SK-N-SH treated with all-trans-retinoic acid at 6 μM for 48 hours (cell line): ENCODE results near the gene ASTN2.

Source experiments
- ATAC-seq: fragments of 200-7000 bp; cut with Tn5 transposase; 3 replicates; pipeline ENCODE4 v1.9.1; 2020; ENCODE audit warnings: mild to moderate bottlenecking, moderate library complexity
- ARNTL ChIP-seq: fragments of 450-650 bp; formaldehyde crosslinking; IDR thresholded peaks from 2 replicates; pipeline ENCODE4 v1.5.0; 2020; ENCODE audit warnings: low read depth, mild to moderate bottlenecking, moderate library complexity, borderline replicate concordance
- BACH2 ChIP-seq: fragments of 250-450 bp; sonication (Bioruptor Pico); IDR thresholded peaks from 2 replicates; pipeline ENCODE4 v1.9.0; 2021; ENCODE audit warnings: mild to moderate bottlenecking, borderline replicate concordance
- CSDC2 ChIP-seq: fragments of 250-450 bp; sonication (Bioruptor Pico); IDR thresholded peaks from 2 replicates; pipeline ENCODE4 v1.5.0; 2020; ENCODE audit warnings: mild to moderate bottlenecking, moderate library complexity
- CSRNP3 ChIP-seq: fragments of 250-450 bp; sonication (Bioruptor Pico); IDR thresholded peaks from 2 replicates; pipeline ENCODE4 v1.5.1; 2021; ENCODE audit warnings: mild to moderate bottlenecking, moderate library complexity
- ESRRG ChIP-seq: fragments of 250-450 bp; sonication (Bioruptor Pico); IDR thresholded peaks from 2 replicates; pipeline ENCODE4 v1.6.1; 2021; ENCODE audit warnings: mild to moderate bottlenecking
- GLIS3 ChIP-seq: fragments of 250-450 bp; sonication (Bioruptor Pico); IDR thresholded peaks from 2 replicates; pipeline ENCODE4 v1.5.0; 2020; ENCODE audit warnings: mild to moderate bottlenecking, moderate library complexity
- ISL1 ChIP-seq: fragments of 250-450 bp; sonication (Bioruptor Pico); IDR thresholded peaks from 2 replicates; pipeline ENCODE4 v2.1.2; 2022; ENCODE audit warnings: mild to moderate bottlenecking, moderate library complexity
- OSR1 ChIP-seq: fragments of 250-450 bp; sonication (Bioruptor Pico); IDR thresholded peaks from 2 replicates; pipeline ENCODE4 v1.8.0; 2022; ENCODE audit warnings: moderate library complexity, mild to moderate bottlenecking, inconsistent platforms
- PATZ1 ChIP-seq: fragments of 250-450 bp; sonication (Bioruptor Pico); IDR thresholded peaks from 2 replicates; pipeline ENCODE4 v1.8.0; 2020; ENCODE audit warnings: mild to moderate bottlenecking, moderate library complexity, borderline replicate concordance
- POU6F1 ChIP-seq: fragments of 250-450 bp; sonication (Bioruptor Pico); IDR thresholded peaks from 2 replicates; pipeline ENCODE4 v1.8.0; 2021; ENCODE audit warnings: low read depth, mild to moderate bottlenecking, moderate library complexity, borderline replicate concordance
- RARB ChIP-seq: fragments of 250-450 bp; sonication (Bioruptor Pico); IDR thresholded peaks from 2 replicates; pipeline ENCODE4 v1.8.0; 2021; ENCODE audit warnings: mild to moderate bottlenecking, moderate library complexity
- SNAI2 ChIP-seq: fragments of 250-450 bp; sonication (Bioruptor Pico); IDR thresholded peaks from 2 replicates; pipeline ENCODE4 v1.5.0; 2020; ENCODE audit warnings: mild to moderate bottlenecking, moderate library complexity
- TCF4 ChIP-seq: fragments of 250-450 bp; sonication (Bioruptor Pico); IDR thresholded peaks from 2 replicates; pipeline ENCODE4 v1.8.0; 2021; ENCODE audit warnings: mild to moderate bottlenecking, moderate library complexity, borderline replicate concordance
- TSHZ2 ChIP-seq: fragments of 250-450 bp; sonication (Bioruptor Pico); IDR thresholded peaks from 2 replicates; pipeline ENCODE4 v1.5.0; 2020; ENCODE audit warnings: mild to moderate bottlenecking, moderate library complexity
- ZC3H10 ChIP-seq: fragments of 250-450 bp; sonication (Bioruptor Pico); IDR thresholded peaks from 2 replicates; pipeline ENCODE4 v1.5.1; 2021; ENCODE audit warnings: mild to moderate bottlenecking, moderate library complexity
- ZFP3 ChIP-seq: fragments of 250-450 bp; sonication (Bioruptor Pico); IDR thresholded peaks from 2 replicates; pipeline ENCODE4 v1.5.0; 2020; ENCODE audit warnings: mild to moderate bottlenecking, moderate library complexity
- ZFP30 ChIP-seq: fragments of 450-650 bp; formaldehyde crosslinking; IDR thresholded peaks from 2 replicates; pipeline ENCODE4 v1.5.0; 2022; ENCODE audit warnings: mild to moderate bottlenecking, moderate library complexity
- ZNF565 ChIP-seq: fragments of 450-650 bp; formaldehyde crosslinking; conservative IDR thresholded peaks from 2 replicates; pipeline ENCODE4 v1.5.0; 2020; ENCODE audit warnings: low read depth, mild to moderate bottlenecking, moderate library complexity
- ZNF70 ChIP-seq: fragments of 450-650 bp; formaldehyde crosslinking; IDR thresholded peaks from 2 replicates; pipeline ENCODE4 v1.5.0; 2020; ENCODE audit warnings: mild to moderate bottlenecking, moderate library complexity
- ZNF8 ChIP-seq: fragments of 450-650 bp; formaldehyde crosslinking; IDR thresholded peaks from 2 replicates; pipeline ENCODE4 v1.5.0; 2020; ENCODE audit warnings: mild to moderate bottlenecking, moderate library complexity

Gene ASTN2

GRCh38 chr9:117242082-117242481 lies 172.8 kb downstream of the ASTN2 start:
- TF ChIP-seq ZNF565 (CRISPR knock-in tag): no peak
- TF ChIP-seq ESRRG: no peak
- no peak for TF ChIP-seq ARNTL
- no peak for TF ChIP-seq ZNF70
- TF ChIP-seq TSHZ2 (CRISPR knock-in tag): no peak
- TF ChIP-seq RARB (CRISPR knock-in tag): no peak
- no peak for TF ChIP-seq ZC3H10
- TF ChIP-seq POU6F1 (CRISPR knock-in tag): no peak
- no peak for TF ChIP-seq CSDC2 (CRISPR knock-in tag)
- no peak for TF ChIP-seq GLIS3
- no peak for TF ChIP-seq BACH2 (CRISPR knock-in tag)
- TF ChIP-seq ZFP3 (CRISPR knock-in tag): no peak
- no peak for TF ChIP-seq ZFP30 (CRISPR knock-in tag)
- no peak for TF ChIP-seq ZNF8 (CRISPR knock-in tag)
- TF ChIP-seq CSRNP3 (CRISPR knock-in tag): no peak
- no peak for TF ChIP-seq OSR1
- no peak for TF ChIP-seq TCF4 (CRISPR knock-in tag)
- TF ChIP-seq SNAI2 (CRISPR knock-in tag): no peak
- no peak for ATAC-seq

- no peak for ATAC-seq
- TF ChIP-seq SNAI2 (CRISPR knock-in tag): no peak
- no peak for TF ChIP-seq GLIS3
- no peak for TF ChIP-seq CSRNP3 (CRISPR knock-in tag)
- TF ChIP-seq ZFP30 (CRISPR knock-in tag): no peak
- TF ChIP-seq RARB (CRISPR knock-in tag): no peak
- TF ChIP-seq POU6F1 (CRISPR knock-in tag): no peak
- no peak for TF ChIP-seq BACH2 (CRISPR knock-in tag)
- no peak for TF ChIP-seq ZNF8 (CRISPR knock-in tag)
- no peak for TF ChIP-seq TCF4 (CRISPR knock-in tag)
- TF ChIP-seq OSR1: no peak
- TF ChIP-seq ZNF70: no peak
- TF ChIP-seq PATZ1 (CRISPR knock-in tag): no peak
- no peak for TF ChIP-seq ISL1 (CRISPR knock-in tag)
Measured at GRCh38 chr9:117239428-117239827, 175.4 kb downstream of the ASTN2 start.
